Stimulated activated naive B cell treated with anti-CD40 and anti-IgM and Interleukin-4, amounts not matched to agents 10 μg/mL and 1 μg/mL and 100 μg/mL, for 72 hours (primary cell): ENCODE data around the gene PF4V1.

Experiments
- ATAC-seq, 2 donors: fragments of 150-1000 bp; cut with Tn5 transposase; replicated peaks; 2 replicates each; pipeline ENCODE4 v1.10.0; 2021; ENCODE audit warnings: moderate library complexity in 1 of 2
- DNase-seq: peaks from one replicate; pipeline ENCODE4 v3.0.0; 2021
- H3K27ac Mint-ChIP-seq: one replicate; pipeline ENCODE4 v1.8.0; 2022; ENCODE audit warnings: mild to moderate bottlenecking, mixed read lengths
- H3K27me3 Mint-ChIP-seq, 2 donors: one replicate each; pipeline ENCODE4 v1.8.0; 2022; ENCODE audit warnings: mixed read lengths in 2 of 2
- H3K36me3 Mint-ChIP-seq, 2 donors: one replicate each; pipeline ENCODE4 v1.8.0; 2022; ENCODE audit warnings: mixed read lengths in 2 of 2, mild to moderate bottlenecking in 1 of 2
- H3K4me1 Mint-ChIP-seq, 2 donors: one replicate each; pipeline ENCODE4 v1.8.0; 2022; ENCODE audit warnings: mixed read lengths in 2 of 2, mild to moderate bottlenecking in 1 of 2
- H3K4me3 Mint-ChIP-seq, 2 donors: one replicate each; pipeline ENCODE4 v1.8.0; 2022; ENCODE audit warnings: mild to moderate bottlenecking in 2 of 2, mixed read lengths in 2 of 2, moderate library complexity in 1 of 2
- H3K9me3 Mint-ChIP-seq, 2 donors: one replicate each; pipeline ENCODE4 v1.8.0; 2022; ENCODE audit warnings: mixed read lengths in 2 of 2, mild to moderate bottlenecking in 1 of 2

PF4V1 gene

DNA sequence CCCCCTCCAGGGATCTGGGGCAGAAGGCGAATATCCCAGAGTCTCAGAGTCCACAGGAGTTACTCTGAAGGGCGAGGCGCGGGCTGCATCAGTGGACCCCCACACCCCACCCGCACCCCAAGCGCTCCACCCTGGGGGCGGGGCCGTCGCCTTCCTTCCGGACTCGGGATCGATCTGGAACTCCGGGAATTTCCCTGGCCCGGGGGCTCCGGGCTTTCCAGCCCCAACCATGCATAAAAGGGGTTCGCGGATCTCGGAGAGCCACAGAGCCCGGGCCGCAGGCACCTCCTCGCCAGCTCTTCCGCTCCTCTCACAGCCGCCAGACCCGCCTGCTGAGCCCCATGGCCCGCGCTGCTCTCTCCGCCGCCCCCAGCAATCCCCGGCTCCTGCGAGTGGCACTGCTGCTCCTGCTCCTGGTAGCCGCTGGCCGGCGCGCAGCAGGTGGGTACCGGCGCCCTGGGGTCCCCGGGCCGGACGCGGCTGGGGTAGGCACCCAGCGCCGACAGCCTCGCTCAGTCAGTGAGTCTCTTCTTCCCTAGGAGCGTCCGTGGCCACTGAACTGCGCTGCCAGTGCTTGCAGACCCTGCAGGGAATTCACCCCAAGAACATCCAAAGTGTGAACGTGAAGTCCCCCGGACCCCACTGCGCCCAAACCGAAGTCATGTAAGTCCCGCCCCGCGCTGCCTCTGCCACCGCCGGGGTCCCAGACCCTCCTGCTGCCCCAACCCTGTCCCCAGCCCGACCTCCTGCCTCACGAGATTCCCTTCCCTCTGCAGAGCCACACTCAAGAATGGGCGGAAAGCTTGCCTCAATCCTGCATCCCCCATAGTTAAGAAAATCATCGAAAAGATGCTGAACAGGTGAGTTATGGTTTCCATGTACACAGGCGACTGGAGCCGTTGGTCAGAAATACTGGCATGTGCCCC is 16.3 kb downstream of the PF4V1 start, which contains the start of gene CXCL1:
CXCL1 (plus strand) TSS at position 264 of the 926 bp plus-strand sequence; CDS start at position 342, 78 bp downstream.
- Mint-ChIP-seq H3K36me3 (no peaks in the 10 kb centered on the region), H3K4me1 (peaks cover 3 to 15% of the 10 kb centered on the region in 2 donors), H3K9me3 (peaks cover 0 to 4% of the 10 kb centered on the region in 2 donors), H3K27ac (no peak within 1 kb of the TSS), H3K4me3 (peak within 1 kb of the TSS; percentile 21 to 62), H3K27me3 (peaks cover 28 to 34% of the 10 kb centered on the region in 2 donors)
- ATAC-seq (peak in 1 of 2 donors; percentile 29), DNase-seq (no peak)

DNA sequence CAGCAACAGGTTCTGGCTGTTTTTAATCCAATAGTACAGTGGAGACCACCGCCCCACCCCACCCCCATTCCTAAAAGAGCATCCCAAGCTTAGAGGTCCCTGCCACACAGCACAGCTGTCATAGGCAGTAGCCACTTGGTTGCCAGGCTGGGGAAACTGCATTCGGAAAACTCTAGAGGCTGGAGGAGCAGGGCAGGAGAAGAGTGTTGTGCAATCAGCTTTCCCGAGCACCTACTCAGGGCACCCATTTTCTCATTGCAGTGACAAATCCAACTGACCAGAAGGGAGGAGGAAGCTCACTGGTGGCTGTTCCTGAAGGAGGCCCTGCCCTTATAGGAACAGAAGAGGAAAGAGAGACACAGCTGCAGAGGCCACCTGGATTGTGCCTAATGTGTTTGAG is 17.2 kb downstream of the PF4V1 start:
- Mint-ChIP-seq H3K4me1 (peaks cover 3 to 15% of the 10 kb centered on the region in 2 donors), H3K4me3 (no peak overlapping the region)

DNA sequence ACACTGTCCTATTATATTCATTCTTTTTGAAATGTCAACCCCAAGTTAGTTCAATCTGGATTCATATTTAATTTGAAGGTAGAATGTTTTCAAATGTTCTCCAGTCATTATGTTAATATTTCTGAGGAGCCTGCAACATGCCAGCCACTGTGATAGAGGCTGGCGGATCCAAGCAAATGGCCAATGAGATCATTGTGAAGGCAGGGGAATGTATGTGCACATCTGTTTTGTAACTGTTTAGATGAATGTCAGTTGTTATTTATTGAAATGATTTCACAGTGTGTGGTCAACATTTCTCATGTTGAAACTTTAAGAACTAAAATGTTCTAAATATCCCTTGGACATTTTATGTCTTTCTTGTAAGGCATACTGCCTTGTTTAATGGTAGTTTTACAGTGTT is 17.7 kb downstream of the PF4V1 start:
- peaks cover 32 to 34% of the 10 kb centered on the region in 2 donors for H3K27me3 Mint-ChIP-seq
- H3K27ac Mint-ChIP-seq: no peak overlapping the region
- peaks cover 0 to 4% of the 10 kb centered on the region in 2 donors for H3K9me3 Mint-ChIP-seq
- peaks cover 3 to 15% of the 10 kb centered on the region in 2 donors for H3K4me1 Mint-ChIP-seq
- no peak overlapping the region for H3K4me3 Mint-ChIP-seq
- no peak for DNase-seq
- no peaks in the 10 kb centered on the region for H3K36me3 Mint-ChIP-seq
- ATAC-seq: no peak

More for the DNA sequence above, 17.2 kb downstream of the PF4V1 start:
- no peaks in the 10 kb centered on the region for H3K36me3 Mint-ChIP-seq
- peaks cover 0 to 4% of the 10 kb centered on the region in 2 donors for H3K9me3 Mint-ChIP-seq
- DNase-seq (no peak), ATAC-seq (no peak)
- peaks cover 32 to 34% of the 10 kb centered on the region in 2 donors for H3K27me3 Mint-ChIP-seq
- no peak overlapping the region for H3K27ac Mint-ChIP-seq

DNA sequence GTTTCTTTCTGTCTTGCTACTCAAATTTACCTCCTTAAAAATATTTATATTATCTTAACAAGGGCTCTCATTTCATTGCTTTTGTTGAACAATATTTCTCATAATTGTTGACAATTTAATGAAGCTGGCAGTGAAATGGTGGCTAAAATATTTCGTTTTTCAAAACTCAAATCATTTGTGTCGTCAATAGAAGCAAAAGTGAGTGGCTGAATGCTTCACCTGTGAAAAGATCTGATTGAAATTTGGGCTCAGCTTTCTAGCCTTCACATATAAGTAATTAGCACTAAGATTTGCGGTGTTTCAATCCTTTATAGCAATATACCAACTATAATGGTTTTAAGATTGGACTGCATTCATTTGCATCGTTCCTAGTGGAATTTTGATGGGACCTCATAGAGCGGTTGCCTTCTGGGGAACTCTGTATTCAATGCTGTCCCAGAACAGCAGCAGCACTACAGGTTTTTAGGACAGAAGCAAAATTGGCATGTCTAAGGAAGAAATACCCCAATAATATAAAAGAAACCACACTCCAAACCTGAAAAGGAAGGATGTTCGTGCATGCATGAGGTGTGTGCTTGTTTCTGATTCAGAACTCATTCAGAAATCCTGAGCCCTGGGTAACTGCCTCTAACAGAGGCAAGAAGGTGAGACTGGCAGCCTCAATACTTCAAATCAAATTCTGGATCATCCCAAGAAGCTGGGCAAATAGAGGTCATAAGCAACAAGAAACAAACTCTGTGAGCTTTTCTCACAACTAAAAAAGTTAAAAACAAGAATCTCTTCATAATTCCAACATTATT is 18.6 kb downstream of the PF4V1 start:
- Mint-ChIP-seq H3K4me1 (peaks cover 3 to 15% of the 10 kb centered on the region in 2 donors), H3K27me3 (peaks cover 32 to 34% of the 10 kb centered on the region in 2 donors), H3K9me3 (peaks cover 0 to 4% of the 10 kb centered on the region in 2 donors), H3K4me3 (no peak overlapping the region), H3K36me3 (no peaks in the 10 kb centered on the region), H3K27ac (no peak overlapping the region)
- no peak for ATAC-seq
- DNase-seq: no peak

DNA sequence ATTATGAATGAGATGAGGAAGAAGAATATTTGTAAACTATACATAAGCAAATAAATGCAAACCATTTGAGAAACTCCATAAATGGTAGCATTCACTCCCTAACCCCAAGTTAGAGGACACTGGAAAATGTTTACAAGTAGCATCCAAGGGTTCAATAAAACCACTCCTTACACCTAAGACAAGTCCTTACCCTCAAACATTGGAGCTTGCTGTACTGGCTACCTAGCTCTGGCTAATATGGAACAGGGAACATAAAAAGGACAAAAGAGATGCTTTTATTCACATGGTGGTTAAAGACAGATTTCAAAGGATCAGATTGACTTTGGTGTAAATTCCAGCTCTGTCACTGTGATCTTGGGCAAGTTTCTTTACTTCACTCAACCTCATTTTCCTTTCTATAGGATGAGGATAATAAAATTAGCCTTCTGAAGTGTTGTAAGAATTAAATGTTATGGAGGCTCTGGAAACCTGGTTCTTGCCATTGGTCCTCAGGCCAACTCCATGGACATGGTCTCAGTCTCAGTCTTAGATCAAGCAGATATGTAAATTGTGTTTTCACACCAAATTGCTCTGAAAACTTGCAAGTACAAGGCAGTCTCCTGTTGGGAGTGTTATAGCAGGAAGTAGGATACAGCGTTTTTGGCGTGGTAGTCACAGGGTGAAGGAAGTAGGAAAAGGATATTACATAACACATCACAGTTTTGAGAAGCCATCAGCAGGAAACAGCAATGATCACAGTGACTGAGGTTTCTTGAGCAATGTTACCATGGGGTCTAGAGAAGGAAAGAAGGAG is 19.4 kb downstream of the PF4V1 start:
- ATAC-seq (no peak), DNase-seq (no peak)
- H3K27me3 Mint-ChIP-seq: peaks cover 32 to 34% of the 10 kb centered on the region in 2 donors
- peaks cover 3 to 15% of the 10 kb centered on the region in 2 donors for H3K4me1 Mint-ChIP-seq
- peaks cover 0 to 4% of the 10 kb centered on the region in 2 donors for H3K9me3 Mint-ChIP-seq
- H3K27ac Mint-ChIP-seq: no peak overlapping the region
- H3K4me3 Mint-ChIP-seq: no peak overlapping the region
- H3K36me3 Mint-ChIP-seq: no peaks in the 10 kb centered on the region

DNA sequence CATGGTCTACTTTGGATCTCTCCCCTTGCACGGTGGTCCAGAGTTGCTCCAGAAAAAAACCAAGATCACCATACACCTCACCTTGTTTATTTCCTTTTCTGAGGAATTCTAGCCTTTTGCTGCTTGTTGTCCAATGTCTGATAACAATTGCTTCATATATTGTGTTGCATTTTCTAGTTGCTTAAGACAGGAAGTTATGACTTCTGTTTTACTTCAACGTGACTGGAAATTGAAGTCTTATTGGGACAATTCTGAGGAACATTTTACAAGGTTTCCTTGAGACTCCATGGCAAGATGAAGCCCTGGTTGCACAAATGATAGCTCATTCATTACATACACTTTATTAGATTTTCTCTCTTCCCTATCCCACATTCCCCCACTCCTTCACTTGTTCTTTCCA is 21.3 kb downstream of the PF4V1 start:
- Mint-ChIP-seq H3K9me3 (peaks cover 0 to 4% of the 10 kb centered on the region in 2 donors), H3K27me3 (peaks cover 15 to 18% of the 10 kb centered on the region in 2 donors), H3K4me3 (no peak overlapping the region), H3K36me3 (no peaks in the 10 kb centered on the region), H3K4me1 (peaks cover 0 to 5% of the 10 kb centered on the region in 2 donors), H3K27ac (no peak overlapping the region)
- no peak for DNase-seq
- no peak for ATAC-seq

DNA sequence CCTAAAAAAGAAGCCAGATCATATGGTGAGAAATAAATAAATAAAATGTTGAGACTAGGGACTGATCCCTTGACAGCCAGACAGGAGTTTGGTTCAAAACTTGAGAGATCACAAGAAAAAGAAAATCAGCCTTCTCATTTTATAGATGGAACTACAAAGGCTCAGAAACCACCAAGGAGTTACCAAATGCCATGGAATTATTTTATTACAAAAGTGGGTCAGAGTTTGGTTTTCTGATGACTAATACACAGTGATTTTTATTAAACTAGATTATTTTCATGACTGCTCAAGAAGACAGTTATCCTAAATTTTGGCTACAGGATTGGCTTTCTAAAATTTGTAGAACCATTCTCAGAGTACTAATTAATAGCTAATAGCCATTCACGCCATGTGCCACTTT is 22.3 kb downstream of the PF4V1 start:
- Mint-ChIP-seq H3K36me3 (no peaks in the 10 kb centered on the region), H3K4me1 (no peaks in the 10 kb centered on the region), H3K27me3 (peaks cover 5 to 8% of the 10 kb centered on the region in 2 donors), H3K4me3 (no peak overlapping the region), H3K27ac (no peak overlapping the region), H3K9me3 (peaks cover 0 to 4% of the 10 kb centered on the region in 2 donors)
- DNase-seq (no peak), ATAC-seq (no peak)

DNA sequence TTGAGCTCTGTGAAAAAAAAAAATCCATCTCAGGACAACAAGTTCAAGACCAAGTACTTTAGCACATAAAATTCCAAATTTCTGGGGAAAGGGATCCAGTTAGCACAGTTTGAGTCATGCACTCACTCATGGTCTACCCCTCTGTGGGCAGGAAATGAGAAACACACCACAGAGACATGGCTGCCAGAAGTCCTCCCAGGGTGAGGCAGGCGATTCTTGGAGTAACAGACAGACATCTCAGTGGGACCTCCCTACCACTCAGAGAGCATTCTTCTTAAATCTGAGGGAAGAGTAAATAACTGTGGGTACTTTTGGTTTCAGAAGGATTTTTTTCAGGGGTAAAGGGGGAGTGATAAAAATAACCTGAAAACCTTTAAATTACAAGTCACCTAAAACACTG is 30.2 kb downstream of the PF4V1 start:
- no peaks in the 10 kb centered on the region for H3K36me3 Mint-ChIP-seq
- no peak for ATAC-seq
- no peak overlapping the region for H3K4me3 Mint-ChIP-seq
- DNase-seq: no peak
- no peaks in the 10 kb centered on the region for H3K4me1 Mint-ChIP-seq
- H3K27ac Mint-ChIP-seq: no peak overlapping the region
- peaks cover 0 to 12% of the 10 kb centered on the region in 2 donors for H3K27me3 Mint-ChIP-seq
- no peaks in the 10 kb centered on the region for H3K9me3 Mint-ChIP-seq

DNA sequence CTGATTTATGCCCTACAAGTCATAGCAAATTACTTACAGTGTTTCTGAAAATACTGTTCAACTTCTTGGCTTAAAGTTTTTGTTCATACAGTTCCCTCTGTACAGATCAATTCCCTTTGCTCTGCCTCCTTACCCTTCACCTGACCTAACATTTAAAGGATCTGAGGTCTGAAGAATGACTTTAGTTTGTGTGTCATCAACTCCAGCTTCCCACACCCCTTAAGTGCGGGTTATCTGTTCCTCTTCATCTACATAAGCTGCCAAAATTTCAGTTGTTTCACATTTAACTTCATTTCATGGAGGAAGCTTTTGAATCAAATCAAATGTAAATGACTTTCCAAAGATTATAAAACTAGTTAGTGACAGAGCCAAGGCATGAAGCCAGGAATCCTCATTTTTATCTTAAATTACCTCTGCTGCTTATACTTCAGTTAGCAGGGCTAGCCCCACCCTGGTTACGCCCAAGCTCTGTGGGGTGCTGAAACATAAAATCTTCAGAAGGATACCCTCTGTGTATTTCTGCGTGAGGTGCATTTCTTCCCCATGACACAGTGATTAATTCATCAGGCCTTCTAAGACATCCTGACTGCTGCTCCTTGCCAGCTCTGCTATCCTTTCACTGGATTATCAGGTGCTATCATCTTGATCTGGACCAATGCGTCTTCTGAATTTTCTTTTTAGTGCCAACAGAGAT is 32.6 kb downstream of the PF4V1 start:
- ATAC-seq (no peak), DNase-seq (no peak)
- no peak overlapping the region for H3K27ac Mint-ChIP-seq
- H3K27me3 Mint-ChIP-seq: peaks cover 0 to 12% of the 10 kb centered on the region in 2 donors
- H3K4me1 Mint-ChIP-seq: no peaks in the 10 kb centered on the region
- H3K9me3 Mint-ChIP-seq: no peaks in the 10 kb centered on the region
- H3K36me3 Mint-ChIP-seq: no peaks in the 10 kb centered on the region
- H3K4me3 Mint-ChIP-seq: no peak overlapping the region

DNA sequence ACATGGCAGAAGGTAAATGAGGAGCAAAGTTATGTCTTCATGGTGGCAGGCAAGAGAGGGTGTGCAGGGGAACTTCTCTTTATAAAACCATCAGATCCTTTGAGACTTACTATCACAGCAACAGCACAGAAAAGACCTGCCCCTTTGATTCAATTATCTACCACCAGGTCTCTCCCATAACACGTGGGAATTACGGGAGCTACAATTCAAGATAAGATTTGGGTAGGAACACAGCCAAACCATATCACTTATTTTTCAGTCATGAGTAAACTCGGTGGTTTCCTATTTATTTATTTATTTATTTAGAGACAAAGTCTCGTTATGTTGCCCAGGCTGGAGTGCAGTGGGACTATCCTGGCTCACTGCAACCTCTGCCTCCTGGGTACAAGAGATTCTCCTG is 38.2 kb downstream of the PF4V1 start:
- Mint-ChIP-seq H3K4me1 (no peaks in the 10 kb centered on the region), H3K36me3 (no peaks in the 10 kb centered on the region)
- no peak for ATAC-seq

DNA sequence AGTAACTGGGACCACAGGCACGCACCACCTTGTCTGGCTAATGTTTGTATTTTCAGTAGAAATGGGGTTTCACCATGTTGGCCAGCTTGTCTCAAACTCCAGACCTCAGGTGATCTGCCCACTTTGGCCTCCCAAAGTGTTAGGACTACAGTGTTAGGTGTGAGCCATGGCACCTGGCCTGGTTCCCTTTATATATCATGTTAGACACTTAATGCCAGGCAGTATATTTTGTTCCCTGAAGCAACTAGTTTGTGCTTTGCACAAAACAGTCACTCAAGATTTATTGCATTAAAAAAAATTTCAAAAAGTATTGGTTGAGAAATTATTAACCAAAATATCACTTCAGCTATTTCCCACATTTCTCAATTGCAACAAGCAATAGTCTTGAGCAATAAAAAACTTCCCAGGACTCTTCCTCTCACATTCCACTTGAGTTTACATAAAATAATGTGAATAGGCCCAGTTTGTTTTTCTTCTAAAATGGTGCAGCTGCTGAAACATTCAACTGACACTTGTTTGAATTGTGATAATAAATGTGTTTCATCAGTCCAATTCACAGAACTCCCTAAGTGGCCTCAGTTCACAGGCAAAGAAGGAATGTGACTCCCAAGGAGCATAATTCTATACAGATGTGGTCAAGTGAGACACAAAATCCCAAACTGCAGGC is 38.8 kb downstream of the PF4V1 start:
- H3K36me3 Mint-ChIP-seq: no peaks in the 10 kb centered on the region
- H3K27ac Mint-ChIP-seq: no peak overlapping the region
- H3K9me3 Mint-ChIP-seq: no peaks in the 10 kb centered on the region
- no peaks in the 10 kb centered on the region for H3K27me3 Mint-ChIP-seq
- ATAC-seq (no peak), DNase-seq (no peak)
- no peak overlapping the region for H3K4me3 Mint-ChIP-seq
- no peaks in the 10 kb centered on the region for H3K4me1 Mint-ChIP-seq

More for the DNA sequence above, 38.2 kb downstream of the PF4V1 start:
- no peaks in the 10 kb centered on the region for H3K9me3 Mint-ChIP-seq
- no peak for DNase-seq
- no peak overlapping the region for H3K4me3 Mint-ChIP-seq
- H3K27ac Mint-ChIP-seq: no peak overlapping the region
- H3K27me3 Mint-ChIP-seq: no peaks in the 10 kb centered on the region

DNA sequence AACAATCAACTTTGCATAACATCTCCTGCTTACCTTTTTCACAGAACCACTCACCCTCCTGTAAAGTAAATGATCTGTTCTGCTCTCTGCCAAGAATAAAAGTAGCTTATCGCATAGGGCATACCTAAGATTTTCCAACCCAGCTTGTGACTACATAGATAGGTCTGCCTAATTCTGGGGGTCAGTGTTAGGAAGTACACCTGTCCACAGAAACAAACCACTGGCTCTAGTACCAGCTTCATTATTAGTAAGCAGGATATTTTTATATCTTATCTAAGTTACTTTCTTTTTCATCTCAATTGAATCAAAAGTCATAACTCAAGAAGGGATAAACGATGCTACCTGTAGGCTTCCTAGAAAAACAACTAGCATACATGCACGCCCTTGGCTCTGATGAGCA is 39.9 kb downstream of the PF4V1 start:
- no peaks in the 10 kb centered on the region for H3K27me3 Mint-ChIP-seq
- ATAC-seq: no peak
- H3K4me1 Mint-ChIP-seq: no peaks in the 10 kb centered on the region

DNA sequence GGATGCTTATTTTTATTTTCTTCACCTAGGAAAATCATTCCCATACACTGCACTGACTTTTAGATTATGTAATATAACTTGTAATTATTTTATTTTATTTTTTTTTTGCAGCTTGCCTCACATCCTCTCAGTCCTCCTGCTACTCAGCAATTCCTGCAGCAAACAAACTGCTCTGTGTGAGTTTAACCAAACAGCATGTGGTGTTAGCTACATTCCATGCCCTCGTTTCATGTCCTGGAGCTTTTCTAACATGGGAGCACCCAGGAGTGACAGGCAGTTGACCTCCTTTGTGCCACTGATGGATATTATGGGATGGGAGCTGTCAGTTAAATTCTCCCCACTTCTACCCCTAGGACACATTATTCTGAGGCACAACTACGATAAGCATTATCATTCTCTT is 40.9 kb downstream of the PF4V1 start:
- ATAC-seq: no peak
- Mint-ChIP-seq H3K9me3 (no peaks in the 10 kb centered on the region), H3K4me1 (no peaks in the 10 kb centered on the region)

More for the DNA sequence above, 39.9 kb downstream of the PF4V1 start:
- Mint-ChIP-seq H3K4me3 (no peak overlapping the region), H3K36me3 (no peaks in the 10 kb centered on the region), H3K9me3 (no peaks in the 10 kb centered on the region), H3K27ac (no peak overlapping the region)
- DNase-seq: no peak

More for the DNA sequence above, 40.9 kb downstream of the PF4V1 start:
- Mint-ChIP-seq H3K4me3 (no peak overlapping the region), H3K36me3 (no peaks in the 10 kb centered on the region), H3K27me3 (peaks cover 0 to under 1% of the 10 kb centered on the region in 2 donors), H3K27ac (no peak overlapping the region)
- no peak for DNase-seq
